HG03139 (cell line): ENCODE results near the gene SLC2A5.
"Not testable (repeated sequence)": the region's sequence is repeated elsewhere in the genome, so short reads cannot be mapped to it uniquely, and the experiment has no call there.

Experiments
- ATAC-seq: cut with Tn5 transposase; IDR thresholded peaks from one replicate; pipeline ENCODE4 v1.9.1; 2021; ENCODE audit not compliant: unreplicated experiment

Gene SLC2A5

GRCh38 chr1:9009438-9010370, 59.7 kb downstream of the SLC2A5 start:
- no peak for ATAC-seq

DNA sequence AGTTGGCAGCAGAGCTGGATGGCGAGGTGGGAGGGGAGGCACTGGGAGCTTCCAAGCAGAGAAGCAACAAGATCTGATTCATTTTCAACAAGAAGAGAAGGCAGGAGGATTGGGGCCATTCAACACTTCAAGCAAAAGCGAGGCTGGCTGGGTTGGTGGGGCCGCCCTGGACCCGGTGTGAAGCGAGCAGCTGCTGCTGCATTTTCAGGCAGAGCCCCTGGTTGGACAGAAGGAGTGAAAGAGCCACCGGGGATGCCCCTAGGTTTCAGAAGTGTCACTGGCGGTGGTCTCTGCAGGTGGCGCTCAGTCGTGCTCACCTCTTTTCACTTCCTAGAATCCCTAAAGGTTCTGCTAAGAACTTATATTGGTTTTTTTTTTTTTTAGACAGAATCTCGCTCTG, 61.2 kb downstream of the SLC2A5 start:
- ATAC-seq = no peak

DNA sequence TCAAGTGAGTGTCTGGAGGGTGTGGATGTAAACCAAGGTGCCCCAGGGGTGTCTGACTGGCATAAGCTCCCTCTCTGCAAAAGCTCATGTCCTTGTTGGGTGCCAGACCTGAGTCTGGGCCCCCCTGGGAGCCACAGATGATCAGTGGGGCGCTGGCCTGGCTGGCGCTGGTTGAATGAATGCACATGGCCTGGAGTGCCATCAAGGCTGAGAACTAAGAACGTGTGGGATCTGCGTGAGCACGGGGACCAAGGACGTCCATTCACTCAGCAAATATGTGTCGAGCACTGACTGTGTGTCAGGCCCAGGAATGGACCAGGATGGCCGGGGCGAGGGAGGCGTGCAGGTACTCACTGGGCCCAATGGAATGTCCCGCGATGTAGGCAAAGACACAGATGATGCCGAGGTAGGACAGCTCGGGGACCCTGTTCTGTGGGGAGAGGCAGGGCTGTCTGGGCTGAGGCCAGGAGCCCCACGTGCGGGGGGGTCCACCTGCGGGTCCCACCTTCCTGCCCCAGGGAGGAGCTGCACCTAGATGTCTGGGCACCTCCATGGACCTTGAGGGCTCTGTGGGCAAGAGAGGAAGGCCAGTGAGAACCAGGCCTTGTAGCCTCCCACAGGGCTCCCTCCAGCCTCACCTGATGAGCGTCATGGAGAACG, 62.3 kb downstream of the SLC2A5 start:
- ATAC-seq = no peak

GRCh38 chr1:9005395-9005708, 64.1 kb downstream of the SLC2A5 start:
- no peak for ATAC-seq

GRCh38 chr1:9004700-9005394, 64.6 kb downstream of the SLC2A5 start:
- ATAC-seq = no peak

- ATAC-seq = no peak
Observed at GRCh38 chr1:9004031-9004699, 65.3 kb downstream of the SLC2A5 start.

GRCh38 chr1:9002215-9002560, 67.2 kb downstream of the SLC2A5 start:
- ATAC-seq = not testable (repeated sequence)

DNA sequence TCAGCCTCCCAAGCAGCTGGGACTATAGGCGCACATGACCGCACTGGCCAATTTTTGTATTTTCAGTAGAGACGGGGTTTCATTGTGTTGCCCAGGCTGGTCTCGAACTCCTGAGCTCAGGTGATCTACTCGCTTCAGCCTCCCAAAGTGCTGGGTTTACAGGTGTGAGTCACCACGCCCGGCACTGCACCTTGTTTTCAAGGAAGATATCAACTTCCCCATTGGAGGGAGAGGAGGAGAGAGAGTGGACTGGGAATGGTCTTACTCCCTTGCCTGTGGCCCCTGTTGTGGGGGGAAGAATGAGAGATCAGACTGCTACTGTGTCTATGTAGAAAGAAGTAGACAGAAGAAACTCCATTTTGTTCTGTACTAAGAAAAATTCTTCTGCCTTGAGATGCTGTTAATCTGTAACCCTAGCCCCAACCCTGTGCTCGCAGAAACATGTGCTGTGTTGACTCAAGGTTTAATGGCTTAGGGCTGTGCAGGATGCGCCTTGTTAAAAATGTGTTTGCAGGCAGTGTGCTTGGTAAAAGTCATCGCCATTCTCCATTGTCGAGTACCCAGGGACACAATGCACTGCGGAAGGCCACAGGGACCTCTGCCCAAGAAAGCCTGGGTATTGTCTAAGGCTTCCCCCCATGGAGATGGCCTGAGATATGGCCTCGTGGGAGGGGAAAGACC, 67.8 kb downstream of the SLC2A5 start:
- ATAC-seq = not testable (repeated sequence)

DNA sequence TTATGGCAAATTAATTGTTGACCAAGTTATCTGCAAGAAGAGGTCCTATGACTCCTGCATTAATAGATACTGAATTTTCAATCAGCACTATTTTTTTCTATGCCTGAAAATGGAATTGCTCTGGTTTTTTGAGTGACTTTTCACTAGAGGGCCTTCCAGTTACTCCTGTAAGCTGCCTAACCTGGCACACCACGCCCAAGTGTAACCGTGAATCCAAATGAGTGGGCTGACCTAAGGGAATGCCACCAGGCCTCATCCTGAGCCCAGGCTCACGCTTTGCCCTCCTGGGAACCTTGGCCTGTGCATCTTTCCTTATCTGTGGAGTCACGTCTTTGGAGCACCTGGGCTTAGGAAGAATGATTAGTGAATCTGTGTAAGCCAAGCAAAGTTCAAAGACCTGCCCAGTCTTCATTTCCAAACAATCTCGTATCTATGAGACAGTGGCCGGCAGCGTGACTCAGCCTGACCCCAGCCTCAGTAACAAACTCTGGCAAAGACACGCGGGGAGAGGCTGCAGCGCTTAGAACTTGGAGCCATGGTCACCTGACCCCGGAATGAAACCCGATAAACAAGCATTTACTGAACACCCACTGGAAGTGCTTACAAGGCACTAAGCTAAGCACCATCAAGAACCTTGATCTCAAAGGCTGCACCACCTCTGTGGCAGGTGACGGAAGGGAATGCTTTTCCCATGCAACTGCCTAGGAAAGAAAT, 75.3 kb downstream of the SLC2A5 start:
- ATAC-seq = not testable (repeated sequence)

DNA sequence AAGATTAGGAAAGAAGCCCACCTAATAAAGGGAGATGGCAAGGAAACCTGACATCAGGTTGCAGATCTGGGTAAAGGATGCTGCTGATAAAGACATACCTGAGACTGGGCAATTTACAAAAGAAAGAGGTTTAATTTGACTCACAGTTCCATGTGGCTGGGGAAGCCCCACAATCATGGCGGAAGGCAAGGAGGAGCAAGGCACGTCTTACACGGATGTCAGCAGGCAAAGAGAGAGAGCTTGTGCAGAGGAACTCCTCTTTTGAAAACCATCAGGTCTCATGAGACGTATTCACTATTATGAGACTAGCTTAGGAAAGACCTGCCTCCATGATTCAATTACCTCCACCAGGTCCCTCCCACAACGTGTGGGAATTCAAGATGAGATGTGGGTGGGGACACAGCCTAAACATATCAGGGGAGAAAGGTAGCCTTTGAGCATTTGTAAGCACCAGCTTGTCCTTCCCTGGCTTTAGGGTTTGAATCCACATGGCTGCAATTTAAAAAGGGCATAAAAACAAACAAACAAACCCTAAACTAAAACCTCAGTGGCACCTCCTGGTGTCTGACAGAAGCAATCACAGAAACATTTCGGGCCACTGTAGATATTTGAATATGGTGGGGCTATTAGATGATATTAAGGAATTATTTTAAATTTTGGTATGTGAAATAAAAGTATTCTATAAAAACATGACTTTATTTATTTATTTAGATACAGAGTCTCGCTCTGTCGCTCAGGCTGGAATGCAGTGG, 76.3 kb downstream of the SLC2A5 start:
- no peak for ATAC-seq

- ATAC-seq = no peak
Observed at GRCh38 chr1:8989821-8990220, 79.6 kb downstream of the SLC2A5 start.

DNA sequence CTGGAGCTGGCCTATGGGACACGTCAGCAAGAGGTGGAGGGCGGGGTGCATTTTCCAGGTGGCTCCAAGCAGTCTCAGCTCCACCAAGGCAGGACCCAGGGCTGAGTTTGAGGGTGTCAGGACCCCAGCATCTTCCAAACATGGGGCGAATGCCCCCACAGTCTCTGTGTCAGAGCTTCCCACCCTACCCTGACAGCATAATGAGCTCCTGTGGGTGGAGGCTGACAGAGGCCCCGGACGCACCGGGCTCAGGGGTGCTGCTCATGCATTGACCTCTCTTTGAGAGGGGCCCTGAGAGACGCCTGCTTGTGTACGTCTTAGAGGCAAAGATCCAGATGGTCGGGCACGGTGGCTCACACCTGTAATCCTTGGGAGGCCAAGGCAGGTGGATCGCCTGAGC, 80.4 kb downstream of the SLC2A5 start:
- no peak for ATAC-seq

GRCh38 chr1:8988618-8988967, 80.8 kb downstream of the SLC2A5 start:
- no peak for ATAC-seq

DNA sequence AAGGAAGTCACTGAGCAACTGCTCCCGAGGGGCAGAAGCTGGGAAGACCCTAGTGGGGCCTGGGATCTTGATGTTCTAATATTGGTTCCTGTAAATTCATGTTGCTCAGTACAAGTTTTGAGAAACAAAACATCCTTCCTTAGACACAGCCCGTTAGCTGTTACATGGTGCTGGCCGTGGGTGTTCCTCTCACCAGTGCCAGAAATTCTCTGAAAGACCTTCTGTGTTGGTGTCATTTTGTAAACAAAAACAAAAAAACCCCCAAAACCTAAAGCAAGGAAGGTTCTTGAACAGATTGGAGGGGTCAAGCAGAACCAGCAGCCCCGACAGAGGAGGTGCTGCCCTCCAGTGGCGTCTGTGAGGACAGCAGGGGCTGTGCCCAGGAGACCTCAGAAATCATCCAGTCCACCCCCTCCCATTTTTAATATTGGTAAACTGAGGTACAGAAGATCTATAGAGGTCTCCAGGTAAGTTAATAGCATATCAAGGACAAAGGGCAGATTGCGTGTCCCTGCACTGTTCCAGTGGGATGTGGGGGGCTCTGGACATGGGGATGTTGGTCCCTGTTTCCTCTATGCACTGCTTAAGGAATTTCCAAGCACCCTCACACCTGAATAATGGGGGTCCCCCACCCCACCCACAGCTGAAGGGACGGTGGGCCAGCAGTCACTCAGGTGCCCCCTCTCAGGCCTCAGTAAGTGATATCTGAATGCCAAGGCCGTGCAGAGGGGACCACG, 81.4 kb downstream of the SLC2A5 start:
- no peak for ATAC-seq

DNA sequence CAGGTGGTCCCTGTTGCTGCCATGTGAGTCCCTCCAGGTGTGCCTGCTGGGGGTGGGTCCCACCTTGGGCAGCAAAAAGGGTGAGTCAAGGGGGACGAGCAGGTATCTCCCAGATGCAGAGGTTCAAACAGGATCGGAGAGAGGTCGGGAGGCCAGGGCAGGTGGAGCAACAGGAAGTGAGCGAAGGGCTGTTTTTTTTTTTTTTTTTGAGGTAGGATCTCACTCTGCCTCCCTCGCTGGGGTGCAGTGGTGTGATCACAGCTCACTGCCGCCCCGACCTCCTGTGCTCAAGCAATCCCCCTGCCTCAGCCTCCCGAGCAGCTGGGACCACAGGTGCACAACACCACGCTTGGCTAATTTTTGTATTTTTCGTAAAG, 82.6 kb downstream of the SLC2A5 start:
- ATAC-seq = no peak

DNA sequence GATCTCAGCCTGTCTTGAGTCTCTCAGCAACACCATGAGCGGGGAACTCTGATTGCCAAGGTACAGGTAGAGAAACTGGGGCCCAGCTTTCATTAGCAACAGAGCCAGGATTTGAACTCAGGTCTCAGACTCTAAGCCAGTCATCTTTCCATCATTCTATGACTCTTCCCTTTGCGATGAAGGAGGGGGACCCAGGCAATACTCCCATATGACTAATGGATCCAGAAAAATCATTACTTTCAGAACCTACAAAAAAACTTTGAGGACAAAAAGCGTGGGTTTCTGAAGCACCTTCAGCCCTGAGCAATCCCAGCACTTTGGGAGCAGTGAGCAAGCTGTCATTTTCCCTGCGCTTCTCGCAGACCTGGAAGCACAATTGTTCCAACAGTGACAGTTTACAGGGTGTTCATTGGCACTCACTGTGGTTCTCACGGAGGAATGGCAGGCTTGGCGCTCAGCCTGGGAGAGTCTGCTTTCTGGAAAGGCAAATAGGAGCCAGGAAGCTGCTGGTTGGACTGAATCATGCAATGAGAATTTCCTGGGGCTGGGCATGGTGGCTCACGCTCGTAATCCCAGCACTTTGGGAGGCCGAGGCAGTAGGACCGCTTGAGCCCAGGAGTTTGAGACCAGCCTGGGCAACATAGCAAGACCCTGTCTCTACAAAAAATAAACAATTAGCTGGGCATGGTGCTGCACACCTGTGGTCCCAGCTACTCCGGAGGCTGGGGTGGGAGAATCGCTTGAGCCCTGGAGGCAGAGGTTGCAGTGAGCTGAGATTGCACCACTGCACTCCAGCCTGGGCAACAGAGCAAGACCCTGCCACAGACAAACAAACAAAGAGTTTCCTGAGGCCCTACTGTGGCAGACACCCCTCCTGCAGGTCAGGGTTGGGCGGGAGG, 83.3 kb downstream of the SLC2A5 start:
- ATAC-seq = no peak
